Measurements from ENCODE around the gene ALDOB. TPM values are rescaled to one million over a fixed set of nuclear protein-coding genes. Genes with fewer than 3 reads are reported as not detected.

ALDOB gene
- total RNA-seq, 1 experiment from 2014 or later, result not detected

- Mint-ChIP-seq H3K4me3 (no peak overlapping the region), H3K27me3 (ENCODE audit: low read depth) (no peaks in the 10 kb centered on the region; the same call in 1 of the 2 replicates), H3K4me1 (peaks cover 30% of the 10 kb centered on the region in 2 experiments), H3K27ac (no peak overlapping the region), H3K36me3 (ENCODE audit: insufficient read depth in 1 of 3, low read depth in 3 of 3) (peaks cover 10 to 33% (median 11%) of the 10 kb centered on the region in 3 experiments), H3K9me3 (peaks cover 22 to 23% of the 10 kb centered on the region in 2 experiments)
- no peak overlapping the region for H3K56ac ChIP-seq (ENCODE audit: insufficient read length, low read depth, low read length)
- H3K4ac ChIP-seq (ENCODE audit: low read depth, low read length), result no peak overlapping the region
- no peak overlapping the region for H2BK120ac ChIP-seq (ENCODE audit: low read depth, low read length, poor library complexity, severe bottlenecking)
- no peak overlapping the region for H4K5ac ChIP-seq (ENCODE audit: insufficient read length, low read depth, low read length)
- H2AK5ac ChIP-seq (ENCODE audit: insufficient read length, low read length), result no peak overlapping the region
- H2BK20ac ChIP-seq (ENCODE audit: low read depth, low read length, poor library complexity, severe bottlenecking), result no peak overlapping the region
- no peaks in the 10 kb centered on the region for H3K23me2 ChIP-seq (ENCODE audit: insufficient read length, low read depth, low read length, poor library complexity, severe bottlenecking)
- no peak overlapping the region for H2AFZ ChIP-seq (ENCODE audit: low read length)
- H3K4me1 ChIP-seq (ENCODE audit: insufficient read depth, low read length), result peaks cover 6% of the 10 kb centered on the region; the same call in 1 of the 2 replicates
- H3K4me2 ChIP-seq (ENCODE audit: insufficient read depth, insufficient read length, low read length), result no peak overlapping the region
- H3K27me3 ChIP-seq (ENCODE audit: insufficient read depth, low read length), result no peaks in the 10 kb centered on the region
- no peaks in the 10 kb centered on the region for H3K79me2 ChIP-seq (ENCODE audit: insufficient read depth, low read length)
- H2BK15ac ChIP-seq (ENCODE audit: low read depth, low read length), result no peak overlapping the region
- no peaks in the 10 kb centered on the region for H4K20me1 ChIP-seq (ENCODE audit: control insufficient read depth, insufficient read depth, insufficient read length)
- H3T11ph ChIP-seq (ENCODE audit: low read length), result no peak overlapping the region
- no peak overlapping the region for H4K8ac ChIP-seq (replicated peaks; ENCODE audit: insufficient read length, low read depth, low read length)
- DNase-seq, result no peak
- no peak overlapping the region for H2BK12ac ChIP-seq (ENCODE audit: insufficient read length, low read depth, low read length)
- no peak overlapping the region for H2BK5ac ChIP-seq (ENCODE audit: insufficient read length, low read length)
- no peaks in the 10 kb centered on the region for H3K9me3 ChIP-seq (ENCODE audit: control insufficient read depth, low read depth, low read length)
- no peak overlapping the region for H3K27ac ChIP-seq (ENCODE audit: insufficient read length, low read depth, low read length)
- H3K23ac ChIP-seq (ENCODE audit: insufficient read length, low read depth, low read length), result no peak overlapping the region
- H3K9ac ChIP-seq (ENCODE audit: extremely low read depth, insufficient read length, low read length), result no peak overlapping the region
- no peak overlapping the region for H4K91ac ChIP-seq (ENCODE audit: insufficient read length, low read depth, low read length)
- H3K18ac ChIP-seq (ENCODE audit: insufficient read length, low read depth, low read length), result no peak overlapping the region
- TF ChIP-seq, protein P1, sequence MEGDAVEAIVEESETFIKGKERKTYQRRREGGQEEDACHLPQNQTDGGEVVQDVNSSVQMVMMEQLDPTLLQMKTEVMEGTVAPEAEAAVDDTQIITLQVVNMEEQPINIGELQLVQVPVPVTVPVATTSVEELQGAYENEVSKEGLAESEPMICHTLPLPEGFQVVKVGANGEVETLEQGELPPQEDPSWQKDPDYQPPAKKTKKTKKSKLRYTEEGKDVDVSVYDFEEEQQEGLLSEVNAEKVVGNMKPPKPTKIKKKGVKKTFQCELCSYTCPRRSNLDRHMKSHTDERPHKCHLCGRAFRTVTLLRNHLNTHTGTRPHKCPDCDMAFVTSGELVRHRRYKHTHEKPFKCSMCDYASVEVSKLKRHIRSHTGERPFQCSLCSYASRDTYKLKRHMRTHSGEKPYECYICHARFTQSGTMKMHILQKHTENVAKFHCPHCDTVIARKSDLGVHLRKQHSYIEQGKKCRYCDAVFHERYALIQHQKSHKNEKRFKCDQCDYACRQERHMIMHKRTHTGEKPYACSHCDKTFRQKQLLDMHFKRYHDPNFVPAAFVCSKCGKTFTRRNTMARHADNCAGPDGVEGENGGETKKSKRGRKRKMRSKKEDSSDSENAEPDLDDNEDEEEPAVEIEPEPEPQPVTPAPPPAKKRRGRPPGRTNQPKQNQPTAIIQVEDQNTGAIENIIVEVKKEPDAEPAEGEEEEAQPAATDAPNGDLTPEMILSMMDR (conservative IDR thresholded peaks at IDR 0.05), result no peak
- H3K14ac ChIP-seq (ENCODE audit: insufficient read depth, low read length), result no peak overlapping the region
- H3K79me1 ChIP-seq (ENCODE audit: insufficient read depth, low read depth, low read length, poor library complexity, severe bottlenecking), result no peaks in the 10 kb centered on the region
Observed at GRCh38 chr9:101380295-101380694, 55.3 kb downstream of the ALDOB start.
